ENCODE measurements around the gene NOLC1.

DNA sequence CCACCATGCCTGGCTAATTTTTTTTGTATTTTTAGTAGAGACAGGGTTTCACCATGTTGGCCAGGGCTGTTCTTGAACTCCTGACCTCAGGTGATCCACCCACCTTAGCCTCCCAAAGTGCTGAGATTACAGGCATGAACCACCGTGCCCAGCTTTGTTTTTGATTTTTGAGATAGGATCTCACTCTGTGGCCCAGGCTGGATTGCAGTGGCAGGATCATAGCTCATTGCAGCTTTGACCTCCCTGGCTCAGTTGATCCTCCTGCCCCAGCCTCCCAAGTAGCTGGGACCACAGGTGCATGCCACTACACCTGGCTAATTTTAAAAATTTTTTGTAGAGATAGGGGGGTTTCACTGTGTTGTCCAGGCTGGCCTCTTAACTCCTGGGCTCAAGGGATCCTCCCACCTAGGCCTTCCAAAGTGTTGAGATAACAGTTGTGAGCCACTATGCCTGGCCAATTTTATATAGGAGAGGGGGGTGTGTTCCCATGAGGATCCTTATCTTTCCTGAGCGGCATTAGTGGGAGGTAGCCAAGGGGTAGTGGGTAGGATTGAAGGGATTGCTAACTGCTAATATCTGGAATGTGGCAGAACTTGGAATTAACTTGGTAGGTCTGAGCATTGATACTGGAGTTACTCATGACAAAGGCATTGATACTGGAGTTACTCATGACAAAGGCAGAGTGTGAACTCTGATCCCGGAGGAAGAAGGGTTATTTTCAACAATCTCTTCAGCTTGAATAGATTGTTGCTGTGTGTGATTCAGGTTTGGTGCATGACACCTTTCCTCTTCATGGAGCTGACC is 1.0 kb upstream of the NOLC1 start:
- TF ChIP-seq POLR2A (IDR thresholded peaks at IDR 0.05; ENCODE audit: low read depth, low read length) (no peak), POLR2AphosphoS5 (IDR thresholded peaks at IDR 0.05; ENCODE audit: low read depth, low read length) (no peak)
